Endothelial cell of umbilical vein (primary cell): ENCODE data around the gene PPP3CA. TPM values are rescaled to one million over a fixed set of nuclear protein-coding genes. Genes with fewer than 3 reads are reported as not detected.
A peak's percentile ranks its signal among the peaks of the same experiment; 100 is the strongest.

Source experiments
- BruUV-seq: library from RNA; stranded (reverse); fragments of 400-500 nt; replicated peaks from 2 replicates; lab custom pipeline; 2021; lab: Mats Ljungman, UMichigan
- CTCF ChIA-PET: fragments of 300-600, 350-600 bp; sonication (Branson Sonifier 250); formaldehyde crosslinking; loops from one replicate; lab custom pipeline; 2021; ENCODE audit warnings: antibody characterized with exemption, inconsistent platforms; lab: Charles Lee
- POLR2A ChIA-PET: fragments of 300-600, 350-600 bp; sonication (Branson Sonifier 250); formaldehyde crosslinking; loops from one replicate; lab custom pipeline; 2021; ENCODE audit warnings: antibody characterized with exemption, inconsistent platforms; lab: Charles Lee
- DNase-seq: peaks from one replicate; pipeline ENCODE4 v3.0.0-alpha.2; 2011; ENCODE audit warnings: low read depth, low spot score
- FAIRE-seq: peaks from 2 replicates; lab custom pipeline; 2011; peaks lifted over from hg19 to GRCh38; lab: Jason Lieb, UNC
- H2AFZ ChIP-seq: 2 replicates; pipeline ENCODE4 v1.6.0; 2012; ENCODE audit warnings: low read depth, low read length, control low read depth, inconsistent platforms
- H3K27ac ChIP-seq: 2 replicates; pipeline ENCODE4 v1.5.1; 2011; ENCODE audit warnings: low read depth, mild to moderate bottlenecking, control low read depth, low read length, moderate library complexity; ENCODE audit not compliant: insufficient read depth
- H3K27me3 ChIP-seq, 2 experiments: 2 replicates each; pipeline versions ENCODE4 v1.6.0 to v1.6.1; 2011; ENCODE audit warnings: low read length in 2 of 2, mixed read lengths in 1 of 2; ENCODE audit not compliant: control insufficient read depth in 2 of 2, insufficient read depth in 2 of 2
- H3K36me3 ChIP-seq, 2 experiments: 2 replicates in 1 of 2; 3 replicates in 1 of 2; pipeline ENCODE4 v1.5.1; 2011; ENCODE audit warnings: low read length in 2 of 2, mild to moderate bottlenecking in 1 of 2, moderate library complexity in 1 of 2; ENCODE audit not compliant: control insufficient read depth in 2 of 2, insufficient read depth in 2 of 2; ENCODE audit errors: extremely low read depth in 1 of 2
- H3K4me1 ChIP-seq: 3 replicates; pipeline ENCODE4 v1.5.1; 2011; ENCODE audit warnings: mild to moderate bottlenecking, low read length; ENCODE audit not compliant: control insufficient read depth, insufficient read depth; ENCODE audit errors: extremely low read depth
- H3K4me2 ChIP-seq: 2 replicates; pipeline ENCODE4 v1.6.1; 2011; ENCODE audit warnings: low read length, control low read depth, mixed read lengths; ENCODE audit not compliant: insufficient read depth
- H3K4me3 ChIP-seq, 3 experiments: fragments of 200-600 bp in 1 of 3; sonication (generic), shearing (Covaris generic) in 1 of 3; replicated peaks in 1 of 3; 2 replicates each; pipeline ENCODE4 v1.5.1; 2011 to 2016; ENCODE audit warnings: control low read depth in 3 of 3, low read length in 3 of 3, mild to moderate bottlenecking in 2 of 3, inconsistent platforms in 1 of 3, low read depth in 1 of 3, moderate library complexity in 1 of 3; ENCODE audit not compliant: insufficient read depth in 1 of 3
- H3K79me2 ChIP-seq: 2 replicates; pipeline ENCODE4 v1.6.0; 2012; ENCODE audit warnings: low read length, inconsistent platforms; ENCODE audit not compliant: control insufficient read depth, insufficient read depth
- H3K9ac ChIP-seq: replicated peaks from 2 replicates; pipeline ENCODE3; 2011; ENCODE audit warnings: low read length, control low read depth; ENCODE audit not compliant: insufficient read depth; ENCODE audit errors: extremely low read depth
- H3K9me1 ChIP-seq: replicated peaks from 3 replicates; pipeline ENCODE4 v1.6.0; 2011; ENCODE audit warnings: mild to moderate bottlenecking, low read length; ENCODE audit not compliant: control insufficient read depth, insufficient read depth; ENCODE audit errors: extremely low read depth
- H3K9me3 ChIP-seq: replicated peaks from 2 replicates; pipeline ENCODE4 v1.5.1; 2012; ENCODE audit warnings: low read length, inconsistent platforms; ENCODE audit not compliant: control insufficient read depth, insufficient read depth
- H4K20me1 ChIP-seq: replicated peaks from 2 replicates; pipeline ENCODE3; 2011; ENCODE audit warnings: mild to moderate bottlenecking, low read length; ENCODE audit not compliant: control insufficient read depth, insufficient read depth; ENCODE audit errors: extremely low read depth
- EZH2 ChIP-seq: IDR thresholded peaks from 2 replicates; pipeline ENCODE4 v1.6.1; 2012; ENCODE audit warnings: borderline replicate concordance, low read depth, mild to moderate bottlenecking, moderate library complexity, low read length, inconsistent platforms; ENCODE audit not compliant: severe bottlenecking
- GATA2 ChIP-seq: IDR thresholded peaks from 2 replicates; pipeline ENCODE4 v1.7.0; 2011; ENCODE audit warnings: low read depth, mild to moderate bottlenecking, moderate library complexity, mixed read lengths, low read length; ENCODE audit not compliant: insufficient read length, insufficient read depth
- JUN ChIP-seq: IDR thresholded peaks from 2 replicates; pipeline ENCODE4 v1.6.1; 2011; ENCODE audit warnings: borderline replicate concordance, low read depth; ENCODE audit not compliant: insufficient read length, insufficient read depth
- MYC ChIP-seq: IDR thresholded peaks from one replicate; pipeline ENCODE4 v1.6.1; 2011; ENCODE audit warnings: mild to moderate bottlenecking, low read depth, low read length
- POLR2AphosphoS5 ChIP-seq: IDR thresholded peaks from 2 replicates; pipeline ENCODE4 v1.6.1; 2012; ENCODE audit warnings: low read depth, mild to moderate bottlenecking, control low read depth, low read length, moderate library complexity; ENCODE audit not compliant: insufficient read depth
- dilution Hi-C: fragments of 300-500 bp; cut with MboI; formaldehyde crosslinking; loops from one replicate; pipeline ENCODE4 v1.15.0; 2019; ENCODE audit warnings: low sequenced_read_pairs; ENCODE audit not compliant: extremely low pct_ligation_motif_present
- intact Hi-C: fragments of 100-400 bp; cut with micrococcal nuclease; formaldehyde crosslinking; loops from one replicate; pipeline ENCODE4 v1.10.0; 2022
- polyA plus RNA-seq, 4 experiments: library from polyadenylated mRNA; depleted of rRNA in 3 of 4; stranded (reverse) in 3 of 4; unstranded in 1 of 4; fragments of >200 nt; gene quantifications; 2 replicates each; pipeline versions ENCODE4 v1.2.1 to v1.2.3, GENCODE V29; 2011 to 2012; ENCODE audit warnings: missing spikeins in 1 of 4
- total RNA-seq: library from RNA; stranded (reverse); gene quantifications from 2 replicates; pipeline ENCODE4 v1.2.3, GENCODE V29; 2021
- TF ChIP-seq, protein P1 (sequence below), 2 donors: IDR thresholded peaks; 1 replicate in 1 of 2; 2 replicates in 1 of 2; pipeline ENCODE4 v1.5.1; 2011; ENCODE audit warnings: low read length in 2 of 2, mild to moderate bottlenecking in 2 of 2, moderate library complexity in 2 of 2, control low read depth in 1 of 2, inconsistent platforms in 1 of 2, low read depth in 1 of 2; ENCODE audit not compliant: insufficient read depth in 1 of 2; ENCODE audit errors: extremely low read depth in 1 of 2
- TF ChIP-seq, protein P2 (sequence below): IDR thresholded peaks from 2 replicates; pipeline ENCODE4 v1.6.1; 2011; ENCODE audit not compliant: insufficient read depth, insufficient read length

PPP3CA gene
- total and polyA plus RNA-seq, 2 donors (not counting 3 experiments of a cell fraction or from before 2014, with no cell fraction given): 7.0 to 43.3 TPM

DNA sequence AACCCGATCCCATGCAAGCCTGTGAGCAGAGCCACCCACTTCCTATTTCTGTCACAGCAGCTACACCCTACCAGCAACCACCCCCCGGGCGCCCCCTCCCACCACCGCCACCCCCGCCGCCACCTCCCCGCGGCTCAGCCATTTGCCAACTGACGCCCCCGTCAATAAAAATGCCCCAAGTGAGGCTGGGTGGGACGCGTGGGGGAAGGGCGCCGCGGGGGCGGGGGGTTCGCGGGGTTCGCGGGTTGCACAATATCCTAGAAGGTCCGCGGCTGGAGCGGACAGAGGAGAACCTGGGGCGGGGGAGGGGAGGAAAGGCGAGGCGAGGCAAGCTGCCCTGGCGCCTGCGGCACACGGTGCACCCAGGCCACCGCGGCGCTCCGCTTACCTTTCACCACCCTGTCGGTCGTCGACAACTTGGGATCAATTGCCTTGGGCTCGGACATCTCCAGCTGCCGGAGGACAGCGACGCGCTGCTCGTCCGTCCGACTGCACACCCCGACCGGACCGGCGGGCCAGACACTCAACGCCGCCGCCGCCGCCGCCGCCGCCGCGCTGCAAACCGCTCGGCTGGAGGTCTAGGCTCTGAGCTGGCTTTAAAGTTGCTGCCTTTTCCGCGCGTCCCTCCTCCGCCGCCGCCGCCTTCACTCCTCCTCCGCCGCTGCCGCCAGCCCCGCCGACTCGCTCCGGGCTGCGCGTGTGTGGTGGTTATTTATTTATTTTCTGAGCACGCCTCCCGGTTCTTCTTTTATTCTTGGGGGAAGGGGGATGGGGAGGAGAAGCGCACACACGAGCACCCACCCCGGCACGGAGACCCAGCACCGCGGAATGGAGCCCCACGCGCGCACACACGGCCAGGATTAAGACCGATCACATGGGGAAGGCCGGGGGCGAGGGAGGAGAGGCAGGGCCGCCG lies 717 bp downstream of the PPP3CA start:
- Histone ChIP-seq H3K27me3 (no peaks in the 10 kb centered on the region), H2AFZ (peak overlapping the region; percentile 70), H3K4me2 (no peak overlapping the region), H3K36me3 (no peaks in the 10 kb centered on the region), H3K9me3 (no peaks in the 10 kb centered on the region), H4K20me1 (peaks cover 9% of the 10 kb centered on the region), H3K79me2 (peaks cover 7% of the 10 kb centered on the region), H3K9me1 (no peaks in the 10 kb centered on the region), H3K27ac (peak overlapping the region; percentile 44), H3K9ac (peak overlapping the region; percentile 77), H3K4me1 (peaks cover 15% of the 10 kb centered on the region), H3K4me3 (peak overlapping the region; percentile 35 to 97 (median 67))
- dilution Hi-C loops (no loop called here), intact Hi-C loops (loop anchor here (1.0 to 5.0 kb wide), 14 partner anchors 72 to 1784 kb away; partner anchors contain the start of genes H2AZ1 and TRMT10A)
- ChIA-PET POLR2A (interaction anchor here (0.9 kb wide), 1 partner anchor 169 kb away, joined by 3 read pairs; no protein-coding TSS in a partner anchor), CTCF (interaction anchor here (0.8 to 3.8 kb wide), 5 partner anchors 10 to 257 kb away, joined by 3 to 16 read pairs (median 3); no protein-coding TSS in a partner anchor)
- DNase-seq (peak; percentile 68), FAIRE-seq (no peak)
- no peak for TF ChIP-seq JUN
- TF ChIP-seq, protein P1, sequence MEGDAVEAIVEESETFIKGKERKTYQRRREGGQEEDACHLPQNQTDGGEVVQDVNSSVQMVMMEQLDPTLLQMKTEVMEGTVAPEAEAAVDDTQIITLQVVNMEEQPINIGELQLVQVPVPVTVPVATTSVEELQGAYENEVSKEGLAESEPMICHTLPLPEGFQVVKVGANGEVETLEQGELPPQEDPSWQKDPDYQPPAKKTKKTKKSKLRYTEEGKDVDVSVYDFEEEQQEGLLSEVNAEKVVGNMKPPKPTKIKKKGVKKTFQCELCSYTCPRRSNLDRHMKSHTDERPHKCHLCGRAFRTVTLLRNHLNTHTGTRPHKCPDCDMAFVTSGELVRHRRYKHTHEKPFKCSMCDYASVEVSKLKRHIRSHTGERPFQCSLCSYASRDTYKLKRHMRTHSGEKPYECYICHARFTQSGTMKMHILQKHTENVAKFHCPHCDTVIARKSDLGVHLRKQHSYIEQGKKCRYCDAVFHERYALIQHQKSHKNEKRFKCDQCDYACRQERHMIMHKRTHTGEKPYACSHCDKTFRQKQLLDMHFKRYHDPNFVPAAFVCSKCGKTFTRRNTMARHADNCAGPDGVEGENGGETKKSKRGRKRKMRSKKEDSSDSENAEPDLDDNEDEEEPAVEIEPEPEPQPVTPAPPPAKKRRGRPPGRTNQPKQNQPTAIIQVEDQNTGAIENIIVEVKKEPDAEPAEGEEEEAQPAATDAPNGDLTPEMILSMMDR (IDR thresholded peaks at IDR 0.05; ENCODE audit: extremely low read depth in 1 of 2, insufficient read depth in 1 of 2, low read depth in 1 of 2, low read length in 2 of 2): no peak
- TF ChIP-seq, protein P2, sequence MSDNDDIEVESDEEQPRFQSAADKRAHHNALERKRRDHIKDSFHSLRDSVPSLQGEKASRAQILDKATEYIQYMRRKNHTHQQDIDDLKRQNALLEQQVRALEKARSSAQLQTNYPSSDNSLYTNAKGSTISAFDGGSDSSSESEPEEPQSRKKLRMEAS: no peak
- no peak for TF ChIP-seq MYC
- no peak for TF ChIP-seq EZH2
- TF ChIP-seq POLR2AphosphoS5: no peak
- no peak for TF ChIP-seq GATA2
- no TSS peak for BruUV-seq
